ENCODE results near the gene AP4S1.

GRCh38 chr14:31122098-31122611, 96.7 kb downstream of the AP4S1 start:
- TF ChIP-seq CTCF (IDR thresholded peaks at IDR 0.05) = no peak
- TF ChIP-seq EZH2 (IDR thresholded peaks at IDR 0.05) = no peak
